OCI-LY7 (cell line): Measurements from ENCODE around the gene COA3. TPM values are rescaled to one million over a fixed set of nuclear protein-coding genes. Genes with fewer than 3 reads are reported as not detected.
A peak's percentile ranks its signal among the peaks of the same experiment; 100 is the strongest.
"Not testable (repeated sequence)": the region's sequence is repeated elsewhere in the genome, so short reads cannot be mapped to it uniquely, and the experiment has no call there.

ENCODE experiments used
- BruUV-seq: library from RNA; stranded (reverse); fragments of 400-500 nt; replicated peaks from 2 replicates; lab custom pipeline; 2021; lab: Mats Ljungman, UMichigan
- CTCF ChIA-PET: fragments of 300-600 bp; sonication (Branson Sonifier 250); formaldehyde crosslinking; loops from one replicate; lab custom pipeline; 2022; ENCODE audit warnings: antibody characterized with exemption; ENCODE audit not compliant: unreplicated experiment; lab: Charles Lee
- POLR2A ChIA-PET: fragments of 300-600 bp; sonication (Branson Sonifier 250); formaldehyde crosslinking; loops from one replicate; lab custom pipeline; 2022; ENCODE audit warnings: antibody characterized with exemption; lab: Charles Lee
- DNase-seq: peaks from one replicate; pipeline ENCODE4 v3.0.0-alpha.2; 2015; ENCODE audit warnings: low spot score
- H2AFZ ChIP-seq: fragments of 200-600 bp; sonication (generic), shearing (Covaris generic); 2 replicates; pipeline ENCODE4 v1.6.1; 2014; ENCODE audit warnings: mild to moderate bottlenecking, antibody characterized with exemption, low read length, moderate library complexity
- H3K27ac ChIP-seq: fragments of 200-600 bp; sonication (generic); 2 replicates; pipeline ENCODE4 v1.5.1; 2014; ENCODE audit warnings: mixed run types, low read depth, mild to moderate bottlenecking, moderate library complexity, low read length, inconsistent platforms; ENCODE audit not compliant: poor library complexity, severe bottlenecking
- H3K36me3 ChIP-seq: fragments of 200-600 bp; sonication (generic); 2 replicates; pipeline ENCODE4 v1.6.1; 2014; ENCODE audit warnings: mild to moderate bottlenecking, antibody characterized with exemption, low read length, moderate library complexity, mixed read lengths; ENCODE audit not compliant: insufficient read depth
- H3K4me1 ChIP-seq: fragments of 200-600 bp; sonication (generic); 2 replicates; pipeline ENCODE4 v1.5.1; 2014; ENCODE audit warnings: mild to moderate bottlenecking, low read length; ENCODE audit not compliant: insufficient read depth, poor library complexity, severe bottlenecking
- H3K4me2 ChIP-seq: fragments of 200-600 bp; sonication (generic); 2 replicates; pipeline ENCODE4 v1.6.1; 2014; ENCODE audit warnings: mild to moderate bottlenecking, low read length
- H3K4me3 ChIP-seq: fragments of 200-600 bp; sonication (generic); 2 replicates; pipeline ENCODE4 v1.5.1; 2014; ENCODE audit warnings: mild to moderate bottlenecking, low read depth, low read length; ENCODE audit not compliant: poor library complexity, severe bottlenecking
- H3K79me2 ChIP-seq: fragments of 200-600 bp; sonication (generic); 2 replicates; pipeline ENCODE4 v1.6.1; 2016; ENCODE audit warnings: low read depth, mild to moderate bottlenecking, low read length, moderate library complexity, mixed read lengths; ENCODE audit not compliant: insufficient read depth
- H3K9me2 ChIP-seq: fragments of 200-600 bp; sonication (generic); 2 replicates; pipeline ENCODE4 v1.6.1; 2016; ENCODE audit warnings: mild to moderate bottlenecking, low read length, mixed read lengths; ENCODE audit not compliant: insufficient read depth
- H3K9me3 ChIP-seq: fragments of 200-600 bp; sonication (generic); 2 replicates; pipeline ENCODE4 v1.6.1; 2014; ENCODE audit warnings: mild to moderate bottlenecking, mixed run types, low read length, mixed read lengths
- H4K20me1 ChIP-seq: fragments of 200-600 bp; sonication (generic); 2 replicates; pipeline ENCODE4 v1.6.1; 2014; ENCODE audit warnings: mild to moderate bottlenecking, antibody characterized with exemption, low read length, moderate library complexity, mixed read lengths; ENCODE audit not compliant: insufficient read depth
- EZH2phosphoT487 ChIP-seq: fragments of 200-600 bp; sonication (generic); IDR thresholded peaks from 2 replicates; pipeline ENCODE4 v1.6.1; 2018; ENCODE audit warnings: low read depth, borderline replicate concordance, mild to moderate bottlenecking, mixed run types, antibody characterized with exemption, low read length, moderate library complexity, mixed read lengths
- intact Hi-C: fragments of 100-400 bp; cut with micrococcal nuclease; formaldehyde crosslinking; loops from one replicate; pipeline ENCODE4 v1.10.0; 2022; ENCODE audit not compliant: unreplicated experiment
- total RNA-seq, 2 experiments: library from RNA; depleted of rRNA in 1 of 2; stranded (reverse); fragments of >200 nt in 1 of 2; shearing (Covaris generic) in 1 of 2; gene quantifications; 2 replicates each; pipeline ENCODE4 v1.2.3, GENCODE V29; 2014 to 2022
- TF ChIP-seq, protein P1 (sequence below): fragments of 200-600 bp; sonication (generic); conservative IDR thresholded peaks from 2 replicates; pipeline ENCODE4 v1.5.1; 2014; ENCODE audit warnings: mild to moderate bottlenecking, antibody characterized with exemption, low read length, moderate library complexity, mixed read lengths

COA3 gene
- total RNA-seq, 2 experiments from 2014 or later = 34.9 to 38.2 TPM

DNA sequence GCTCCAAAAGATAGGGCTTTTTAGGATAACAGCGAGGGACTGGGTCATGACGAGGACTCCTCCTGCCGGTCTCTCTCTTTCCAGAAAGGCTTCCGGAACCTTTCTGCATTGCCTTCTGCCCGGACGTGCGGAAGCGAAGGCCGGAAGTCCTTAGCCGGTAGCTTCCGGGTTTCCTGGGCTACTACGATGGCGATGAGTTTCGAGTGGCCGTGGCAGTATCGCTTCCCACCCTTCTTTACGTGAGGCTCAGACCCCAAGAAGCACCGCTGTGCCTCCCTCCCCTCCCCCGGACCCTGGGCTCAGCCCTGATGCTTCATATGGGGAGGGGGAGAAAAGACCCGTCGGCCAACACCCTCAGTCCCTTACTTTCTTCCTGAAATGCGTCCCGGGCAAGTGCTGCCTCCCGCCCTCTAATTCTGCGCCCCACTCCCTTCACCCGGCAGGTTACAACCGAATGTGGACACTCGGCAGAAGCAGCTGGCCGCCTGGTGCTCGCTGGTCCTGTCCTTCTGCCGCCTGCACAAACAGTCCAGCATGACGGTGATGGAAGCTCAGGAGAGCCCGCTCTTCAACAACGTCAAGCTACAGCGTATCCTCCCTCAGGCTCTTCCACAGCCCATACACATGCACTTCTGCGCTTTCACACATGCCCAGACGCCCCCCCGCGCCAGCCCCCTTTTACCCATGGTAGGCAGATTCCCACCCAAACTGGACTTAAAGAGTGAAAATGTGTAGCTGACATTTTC lies 25.0 kb downstream of the COA3 start, which contains the start of gene VPS25:
TSS of gene VPS25 (plus strand) at position 160 of the 746 bp plus-strand sequence. CDS start at position 187, 27 bp downstream.
- Histone ChIP-seq H3K4me3 (peak within 1 kb of the TSS; percentile 88), H3K36me3 (peaks cover 30% of the 10 kb centered on the region), H3K4me1 (peaks cover 7% of the 10 kb centered on the region), H3K27ac (peak within 1 kb of the TSS; percentile 42), H2AFZ (peak within 1 kb of the TSS; percentile 61), H3K79me2 (peaks cover 12% of the 10 kb centered on the region; the same call in 1 of the 2 replicates), H3K4me2 (peak within 1 kb of the TSS; percentile 88), H4K20me1 (no peaks in the 10 kb centered on the region), H3K9me2 (no peaks in the 10 kb centered on the region), H3K9me3 (no peaks in the 10 kb centered on the region)
- peak; percentile 88 for DNase-seq
- TF ChIP-seq, protein P1, sequence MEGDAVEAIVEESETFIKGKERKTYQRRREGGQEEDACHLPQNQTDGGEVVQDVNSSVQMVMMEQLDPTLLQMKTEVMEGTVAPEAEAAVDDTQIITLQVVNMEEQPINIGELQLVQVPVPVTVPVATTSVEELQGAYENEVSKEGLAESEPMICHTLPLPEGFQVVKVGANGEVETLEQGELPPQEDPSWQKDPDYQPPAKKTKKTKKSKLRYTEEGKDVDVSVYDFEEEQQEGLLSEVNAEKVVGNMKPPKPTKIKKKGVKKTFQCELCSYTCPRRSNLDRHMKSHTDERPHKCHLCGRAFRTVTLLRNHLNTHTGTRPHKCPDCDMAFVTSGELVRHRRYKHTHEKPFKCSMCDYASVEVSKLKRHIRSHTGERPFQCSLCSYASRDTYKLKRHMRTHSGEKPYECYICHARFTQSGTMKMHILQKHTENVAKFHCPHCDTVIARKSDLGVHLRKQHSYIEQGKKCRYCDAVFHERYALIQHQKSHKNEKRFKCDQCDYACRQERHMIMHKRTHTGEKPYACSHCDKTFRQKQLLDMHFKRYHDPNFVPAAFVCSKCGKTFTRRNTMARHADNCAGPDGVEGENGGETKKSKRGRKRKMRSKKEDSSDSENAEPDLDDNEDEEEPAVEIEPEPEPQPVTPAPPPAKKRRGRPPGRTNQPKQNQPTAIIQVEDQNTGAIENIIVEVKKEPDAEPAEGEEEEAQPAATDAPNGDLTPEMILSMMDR = no peak; the same call in 1 of the 2 replicates
- no peak for TF ChIP-seq EZH2phosphoT487
- BruUV-seq = no TSS peak
- CTCF ChIA-PET = interaction anchor here (1.4 kb wide), 1 partner anchor 17 kb away, joined by 3 read pairs; no protein-coding TSS in a partner anchor
- intact Hi-C loops = loop anchor here (1.0 kb wide), 1 partner anchor 51 kb away; the partner anchor contains the start of gene BECN1
- POLR2A ChIA-PET = interaction anchor here (0.6 to 1.4 kb wide), 9 partner anchors 13 to 195 kb away, joined by 3 to 6 read pairs (median 3); partner anchors contain the start of genes PSMC3IP and RETREG3

DNA sequence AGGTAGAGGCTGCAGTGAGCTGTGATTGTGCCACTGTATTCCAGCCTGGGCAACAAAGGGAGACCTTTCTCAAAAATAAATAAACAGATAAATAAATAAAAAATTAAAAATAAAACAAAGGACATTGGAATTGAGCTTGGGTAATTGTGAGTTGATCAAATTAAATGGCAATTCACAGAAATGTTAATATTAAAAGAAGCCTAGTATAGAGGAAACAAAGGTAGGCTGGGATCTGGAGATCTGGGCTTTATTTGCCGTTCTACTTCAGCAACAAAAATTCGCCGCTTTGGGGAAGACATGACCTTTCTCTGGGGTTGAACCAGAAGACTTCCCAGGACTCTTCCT lies 25.6 kb downstream of the COA3 start:
- BruUV-seq = TSS peak; percentile 98
- TF ChIP-seq, protein P1 = no peak
- TF ChIP-seq EZH2phosphoT487 = no peak
- peak overlapping the region; percentile 88 for H3K4me2 ChIP-seq
- peak overlapping the region; percentile 88 for H3K4me3 ChIP-seq
- ChIA-PET CTCF (interaction anchor here (0.7 to 1.4 kb wide), 2 partner anchors 9 to 16 kb away, joined by 3 read pairs; no protein-coding TSS in a partner anchor), POLR2A (interaction anchor here (0.5 to 1.4 kb wide), 6 partner anchors 13 to 1349 kb away, joined by 3 to 4 read pairs (median 3); partner anchors contain the start of gene PSMC3IP)
- H3K4me1 ChIP-seq = peaks cover 7% of the 10 kb centered on the region
- H3K27ac ChIP-seq = peak overlapping the region; percentile 42
- H3K36me3 ChIP-seq = peaks cover 25% of the 10 kb centered on the region
- peaks cover 12% of the 10 kb centered on the region; the same call in 1 of the 2 replicates for H3K79me2 ChIP-seq
- H3K9me3 ChIP-seq = no peaks in the 10 kb centered on the region
- peak overlapping the region; percentile 61 for H2AFZ ChIP-seq
- H4K20me1 ChIP-seq = no peaks in the 10 kb centered on the region
- H3K9me2 ChIP-seq = no peaks in the 10 kb centered on the region
- no peak for DNase-seq
- intact Hi-C loops = loop anchor here (1.0 kb wide), 1 partner anchor 51 kb away; the partner anchor contains the start of gene BECN1

DNA sequence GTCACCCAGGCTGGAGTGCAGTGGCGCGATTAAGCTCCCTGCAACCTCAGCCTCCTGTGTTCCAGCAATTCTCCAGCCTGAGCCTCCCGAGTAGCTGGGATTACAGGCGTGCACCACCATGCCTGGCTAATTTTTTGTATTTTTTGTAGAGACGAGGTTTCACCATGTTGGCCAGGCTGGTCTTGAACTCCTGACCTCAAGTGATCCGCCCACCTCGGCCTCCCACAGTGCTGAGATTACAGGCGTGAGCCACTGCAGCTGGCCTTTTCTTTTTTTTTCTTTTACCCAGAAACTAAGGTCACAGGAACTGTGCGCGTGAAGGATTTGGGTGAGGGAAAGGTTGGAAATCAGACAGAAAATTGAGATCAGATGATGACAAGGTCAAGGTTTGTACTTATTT lies 28.5 kb downstream of the COA3 start:
- H3K4me1 ChIP-seq, DNase-seq, H4K20me1 ChIP-seq, CTCF ChIA-PET, H3K27ac ChIP-seq, H3K9me3 ChIP-seq, BruUV-seq, H3K9me2 ChIP-seq, intact Hi-C loops, H3K4me2 ChIP-seq, H3K36me3 ChIP-seq, H2AFZ ChIP-seq, H3K4me3 ChIP-seq: not testable (repeated sequence)
- POLR2A ChIA-PET = interaction anchor here (0.6 to 0.7 kb wide), 2 partner anchors 92 to 106 kb away, joined by 3 to 5 read pairs; no protein-coding TSS in a partner anchor
- peaks cover 12% of the 10 kb centered on the region; the same call in 1 of the 2 replicates for H3K79me2 ChIP-seq

DNA sequence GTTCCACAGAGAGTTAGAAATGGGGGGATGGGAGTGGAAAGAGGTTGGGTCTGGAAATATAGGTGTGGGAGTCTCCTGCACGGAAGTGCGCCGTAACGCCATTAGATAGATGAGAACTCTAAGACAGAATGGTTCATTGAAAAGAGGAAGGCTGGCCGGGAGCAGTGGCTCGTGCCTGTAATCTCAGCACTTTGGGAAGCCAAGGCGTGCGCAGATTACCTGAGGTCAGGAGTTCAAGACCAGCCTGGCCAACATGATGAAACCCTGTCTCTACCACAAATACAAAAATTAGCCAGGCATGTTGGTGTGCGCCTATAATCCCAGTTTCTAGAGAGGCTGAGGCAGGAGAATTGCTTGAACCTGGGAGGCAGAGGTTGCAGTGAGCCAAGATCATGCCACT lies 30.5 kb downstream of the COA3 start:
- H3K36me3 ChIP-seq, H3K27ac ChIP-seq, H3K9me2 ChIP-seq, H2AFZ ChIP-seq, POLR2A ChIA-PET, H4K20me1 ChIP-seq, H3K4me1 ChIP-seq, H3K9me3 ChIP-seq, H3K4me3 ChIP-seq, BruUV-seq, H3K79me2 ChIP-seq, intact Hi-C loops, H3K4me2 ChIP-seq, CTCF ChIA-PET, DNase-seq: not testable (repeated sequence)
